Cardiac fibroblast (primary cell): ENCODE data around the gene RPLP1.
A peak's percentile ranks its signal among the peaks of the same experiment; 100 is the strongest.

Experiments used
- DNase-seq, 2 donors: peaks; one replicate each; pipeline versions ENCODE4 v3.0.0 to v3.0.0-alpha.2; 2010; ENCODE audit warnings: low read depth in 2 of 2
- H3K4me3 ChIP-seq, 2 donors: replicated peaks in 1 of 2; 1 replicate in 1 of 2; 2 replicates in 1 of 2; pipeline ENCODE4 v1.5.1; 2011; ENCODE audit warnings: low read depth in 2 of 2, low read length in 2 of 2, mild to moderate bottlenecking in 2 of 2, moderate library complexity in 1 of 2
- CTCF ChIP-seq: IDR thresholded peaks from one replicate; pipeline ENCODE4 v1.5.1; 2011; ENCODE audit warnings: low read depth, mild to moderate bottlenecking, low read length, inconsistent platforms

The RPLP1 gene

GRCh38 chr15:69421498-69421897, 31.1 kb upstream of the RPLP1 start:
- DNase-seq: peak; percentile 13 to 33

GRCh38 chr15:69422336-69422895, 30.2 kb upstream of the RPLP1 start:
- peak in 1 of 2 donors; percentile 27 for DNase-seq
- H3K4me3 ChIP-seq: no peak overlapping the region
- TF ChIP-seq CTCF: no peak

More at GRCh38 chr15:69421498-69421897, 31.1 kb upstream of the RPLP1 start:
- TF ChIP-seq CTCF: no peak
- H3K4me3 ChIP-seq: no peak overlapping the region

GRCh38 chr15:69424001-69424400, 28.6 kb upstream of the RPLP1 start:
- peak in 1 of 2 donors; percentile 45 for DNase-seq
- H3K4me3 ChIP-seq: no peak overlapping the region
- no peak for TF ChIP-seq CTCF

GRCh38 chr15:69424748-69425413, 27.7 kb upstream of the RPLP1 start:
- DNase-seq: peak in 1 of 2 donors; percentile 31
- no peak overlapping the region for H3K4me3 ChIP-seq
- no peak for TF ChIP-seq CTCF

- no peak for DNase-seq
- no peak for TF ChIP-seq CTCF
- H3K4me3 ChIP-seq: no peak overlapping the region
Measured at GRCh38 chr15:69433831-69434230, 18.8 kb upstream of the RPLP1 start.

GRCh38 chr15:69434238-69434637, 18.4 kb upstream of the RPLP1 start:
- peak in 1 of 2 donors; percentile 14 for DNase-seq

More at GRCh38 chr15:69434238-69434637, 18.4 kb upstream of the RPLP1 start:
- H3K4me3 ChIP-seq: no peak overlapping the region
- TF ChIP-seq CTCF: no peak
